Nephron (organoid): ENCODE measurements around the gene ELMO3.

Source experiments
- H3K27ac Mint-ChIP-seq, 3 experiments: 2 replicates each; pipeline ENCODE4 v1.8.0; 2020; ENCODE audit warnings: mixed read lengths in 3 of 3, mild to moderate bottlenecking in 2 of 3, moderate library complexity in 1 of 3
- H3K27me3 Mint-ChIP-seq: 2 replicates; pipeline ENCODE4 v1.8.0; 2021; ENCODE audit warnings: low read depth, mild to moderate bottlenecking, moderate library complexity, mixed read lengths
- H3K36me3 Mint-ChIP-seq: 2 replicates; pipeline ENCODE4 v1.8.0; 2020; ENCODE audit warnings: low read depth, mixed read lengths
- H3K4me1 Mint-ChIP-seq: 2 replicates; pipeline ENCODE4 v1.8.0; 2020; ENCODE audit warnings: mixed read lengths
- H3K4me3 Mint-ChIP-seq, 3 experiments: 2 replicates each; pipeline ENCODE4 v1.8.0; 2020; ENCODE audit warnings: mild to moderate bottlenecking in 3 of 3, mixed read lengths in 3 of 3, moderate library complexity in 2 of 3
- H3K9me3 Mint-ChIP-seq: 2 replicates; pipeline ENCODE4 v1.8.0; 2020; ENCODE audit warnings: mixed read lengths
- TF ChIP-seq, protein P1 (sequence below), 3 experiments: fragments of 200-600 bp; sonication (generic); IDR thresholded peaks; one replicate each; pipeline ENCODE4 v1.5.0; 2021; ENCODE audit warnings: antibody characterized with exemption in 3 of 3; ENCODE audit not compliant: unreplicated experiment in 3 of 3

The ELMO3 gene

GRCh38 chr16:67211674-67212073, 12.7 kb downstream of the ELMO3 start:
- no peaks in the 10 kb centered on the region for H3K9me3 Mint-ChIP-seq

GRCh38 chr16:67212766-67213165, 13.8 kb downstream of the ELMO3 start:
- Mint-ChIP-seq H3K4me1 (no peaks in the 10 kb centered on the region), H3K27ac (peak overlapping the region in 1 of 3 experiments; percentile 50), H3K9me3 (no peaks in the 10 kb centered on the region), H3K27me3 (peaks cover 5% of the 10 kb centered on the region), H3K4me3 (no peak overlapping the region), H3K36me3 (no peaks in the 10 kb centered on the region)
- TF ChIP-seq, protein P1, sequence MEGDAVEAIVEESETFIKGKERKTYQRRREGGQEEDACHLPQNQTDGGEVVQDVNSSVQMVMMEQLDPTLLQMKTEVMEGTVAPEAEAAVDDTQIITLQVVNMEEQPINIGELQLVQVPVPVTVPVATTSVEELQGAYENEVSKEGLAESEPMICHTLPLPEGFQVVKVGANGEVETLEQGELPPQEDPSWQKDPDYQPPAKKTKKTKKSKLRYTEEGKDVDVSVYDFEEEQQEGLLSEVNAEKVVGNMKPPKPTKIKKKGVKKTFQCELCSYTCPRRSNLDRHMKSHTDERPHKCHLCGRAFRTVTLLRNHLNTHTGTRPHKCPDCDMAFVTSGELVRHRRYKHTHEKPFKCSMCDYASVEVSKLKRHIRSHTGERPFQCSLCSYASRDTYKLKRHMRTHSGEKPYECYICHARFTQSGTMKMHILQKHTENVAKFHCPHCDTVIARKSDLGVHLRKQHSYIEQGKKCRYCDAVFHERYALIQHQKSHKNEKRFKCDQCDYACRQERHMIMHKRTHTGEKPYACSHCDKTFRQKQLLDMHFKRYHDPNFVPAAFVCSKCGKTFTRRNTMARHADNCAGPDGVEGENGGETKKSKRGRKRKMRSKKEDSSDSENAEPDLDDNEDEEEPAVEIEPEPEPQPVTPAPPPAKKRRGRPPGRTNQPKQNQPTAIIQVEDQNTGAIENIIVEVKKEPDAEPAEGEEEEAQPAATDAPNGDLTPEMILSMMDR (IDR thresholded peaks at IDR 0.05; ENCODE audit: unreplicated experiment in 3 of 3): no peak

More at GRCh38 chr16:67211674-67212073, 12.7 kb downstream of the ELMO3 start:
- no peaks in the 10 kb centered on the region for H3K36me3 Mint-ChIP-seq
- no peaks in the 10 kb centered on the region for H3K27me3 Mint-ChIP-seq
- TF ChIP-seq, protein P1 (IDR thresholded peaks at IDR 0.05; ENCODE audit: unreplicated experiment in 3 of 3): no peak
- no peak overlapping the region for H3K4me3 Mint-ChIP-seq
- H3K4me1 Mint-ChIP-seq: no peaks in the 10 kb centered on the region
- no peak overlapping the region for H3K27ac Mint-ChIP-seq

- Mint-ChIP-seq H3K27me3 (peaks cover 5% of the 10 kb centered on the region), H3K27ac (peak overlapping the region in 1 of 3 experiments; percentile 50), H3K4me3 (no peak overlapping the region), H3K4me1 (no peaks in the 10 kb centered on the region), H3K36me3 (no peaks in the 10 kb centered on the region), H3K9me3 (no peaks in the 10 kb centered on the region)
- TF ChIP-seq, protein P1 (IDR thresholded peaks at IDR 0.05; ENCODE audit: unreplicated experiment in 3 of 3): no peak
Observed at GRCh38 chr16:67213197-67214019, 14.5 kb downstream of the ELMO3 start.

- no peaks in the 10 kb centered on the region for H3K4me1 Mint-ChIP-seq
- no peak overlapping the region for H3K4me3 Mint-ChIP-seq
- TF ChIP-seq, protein P1 (IDR thresholded peaks at IDR 0.05; ENCODE audit: unreplicated experiment in 3 of 3): no peak
- H3K27me3 Mint-ChIP-seq: peaks cover 5% of the 10 kb centered on the region
- H3K36me3 Mint-ChIP-seq: no peaks in the 10 kb centered on the region
- H3K27ac Mint-ChIP-seq: no peak overlapping the region
- H3K9me3 Mint-ChIP-seq: no peaks in the 10 kb centered on the region
Observed at GRCh38 chr16:67215706-67216105, 16.8 kb downstream of the ELMO3 start.

- no peak overlapping the region for H3K27ac Mint-ChIP-seq
- TF ChIP-seq, protein P1 (IDR thresholded peaks at IDR 0.05; ENCODE audit: unreplicated experiment in 3 of 3): no peak
- no peaks in the 10 kb centered on the region for H3K4me1 Mint-ChIP-seq
- no peak overlapping the region for H3K4me3 Mint-ChIP-seq
- peaks cover 5% of the 10 kb centered on the region for H3K27me3 Mint-ChIP-seq
- no peaks in the 10 kb centered on the region for H3K9me3 Mint-ChIP-seq
- no peaks in the 10 kb centered on the region for H3K36me3 Mint-ChIP-seq
Observed at GRCh38 chr16:67216612-67217490, 17.9 kb downstream of the ELMO3 start.
